PC-3 (cell line): ENCODE data around the gene VPS51. TPM values are rescaled to one million over a fixed set of nuclear protein-coding genes. Genes with fewer than 3 reads are reported as not detected.

Experiments
- ATAC-seq: fragments of 200-7000 bp; cut with Tn5 transposase; 2 replicates; pipeline ENCODE4 v1.9.1; 2020; ENCODE audit warnings: mild to moderate bottlenecking, moderate library complexity
- BruUV-seq: library from RNA; stranded (reverse); fragments of 400-500 nt; replicated peaks from 2 replicates; lab custom pipeline; 2021; lab: Mats Ljungman, UMichigan
- CTCF ChIA-PET: fragments of 300-600 bp; sonication (Branson Sonifier 250); formaldehyde crosslinking; loops from one replicate; lab custom pipeline; 2022; ENCODE audit warnings: antibody characterized with exemption; lab: Charles Lee
- POLR2A ChIA-PET: fragments of 300-600 bp; sonication (Branson Sonifier 250); formaldehyde crosslinking; loops from one replicate; lab custom pipeline; 2022; ENCODE audit warnings: antibody characterized with exemption; ENCODE audit not compliant: unreplicated experiment; lab: Charles Lee
- DNase-seq: peaks from one replicate; pipeline ENCODE4 v3.0.0-alpha.2; 2015
- H2AFZ ChIP-seq: fragments of 300-600 bp; sonication (generic); 2 replicates; pipeline ENCODE4 v1.6.0; 2016; ENCODE audit warnings: antibody characterized with exemption, low read length
- H3F3A ChIP-seq: fragments of 300-600 bp; sonication (generic); one replicate; pipeline ENCODE4 v1.6.0; 2017; ENCODE audit warnings: antibody characterized with exemption, low read length, control low read depth, mild to moderate bottlenecking; ENCODE audit not compliant: unreplicated experiment
- H3K27ac ChIP-seq: fragments of 300-600 bp; sonication (generic); 2 replicates; pipeline ENCODE4 v1.5.1; 2016; ENCODE audit warnings: mild to moderate bottlenecking, low read length
- H3K27me3 ChIP-seq: fragments of 300-600 bp; sonication (generic); 2 replicates; pipeline ENCODE4 v1.6.1; 2016; ENCODE audit warnings: low read length, mixed read lengths
- H3K36me3 ChIP-seq: fragments of 300-600 bp; sonication (generic); 2 replicates; pipeline ENCODE4 v1.6.1; 2016; ENCODE audit warnings: low read depth, mixed run types, low read length, mixed read lengths
- H3K4me1 ChIP-seq: fragments of 300-600 bp; sonication (generic); 2 replicates; pipeline ENCODE4 v1.5.1; 2016; ENCODE audit warnings: low read length; ENCODE audit not compliant: insufficient read depth
- H3K4me2 ChIP-seq: fragments of 300-600 bp; sonication (generic); 2 replicates; pipeline ENCODE4 v1.6.0; 2016; ENCODE audit warnings: low read length
- H3K4me3 ChIP-seq: fragments of 300-600 bp; sonication (generic); 2 replicates; pipeline ENCODE4 v1.5.1; 2016; ENCODE audit warnings: mild to moderate bottlenecking, low read length, mixed read lengths
- H3K79me2 ChIP-seq: fragments of 300-600 bp; sonication (generic); 2 replicates; pipeline ENCODE4 v1.6.1; 2017; ENCODE audit warnings: low read length, mixed read lengths
- H3K9ac ChIP-seq: fragments of 300-600 bp; sonication (generic); 2 replicates; pipeline ENCODE4 v1.6.0; 2016; ENCODE audit warnings: mild to moderate bottlenecking, low read length
- H3K9me2 ChIP-seq: fragments of 300-600 bp; sonication (generic); replicated peaks from 2 replicates; pipeline ENCODE4 v1.6.1; 2016; ENCODE audit warnings: mixed run types, low read length, mixed read lengths
- H3K9me3 ChIP-seq: fragments of 300-600 bp; sonication (generic); 2 replicates; pipeline ENCODE4 v1.6.1; 2016; ENCODE audit warnings: low read length, mixed read lengths
- H4K20me1 ChIP-seq: fragments of 300-600 bp; sonication (generic); 2 replicates; pipeline ENCODE4 v1.6.1; 2016; ENCODE audit warnings: low read length, mixed read lengths
- EZH2 ChIP-seq: fragments of 300-600 bp; sonication (generic); IDR thresholded peaks from one replicate; pipeline ENCODE4 v1.6.1; 2017; ENCODE audit warnings: antibody characterized with exemption, mild to moderate bottlenecking, low read length; ENCODE audit not compliant: unreplicated experiment
- EZH2phosphoT487 ChIP-seq: fragments of 300-600 bp; sonication (generic); IDR thresholded peaks from 2 replicates; pipeline ENCODE4 v1.6.1; 2018; ENCODE audit warnings: mild to moderate bottlenecking, antibody characterized with exemption, low read length, borderline replicate concordance
- intact Hi-C: fragments of 100-400 bp; cut with micrococcal nuclease; formaldehyde crosslinking; loops from 2 replicates; pipeline ENCODE4 v1.9.0; 2023
- total RNA-seq: library from RNA; depleted of rRNA; stranded (reverse); fragments of >200 nt; gene quantifications from 2 replicates; pipeline ENCODE4 v1.2.3, GENCODE V29; 2014
- TF ChIP-seq, protein P1 (sequence below): fragments of 300-600 bp; sonication (generic); conservative IDR thresholded peaks from 2 replicates; pipeline ENCODE4 v1.5.1; 2017; ENCODE audit warnings: antibody characterized with exemption, low read depth, mild to moderate bottlenecking, low read length

The VPS51 gene
- total RNA-seq, 1 experiment from 2014 or later: 414 TPM

DNA sequence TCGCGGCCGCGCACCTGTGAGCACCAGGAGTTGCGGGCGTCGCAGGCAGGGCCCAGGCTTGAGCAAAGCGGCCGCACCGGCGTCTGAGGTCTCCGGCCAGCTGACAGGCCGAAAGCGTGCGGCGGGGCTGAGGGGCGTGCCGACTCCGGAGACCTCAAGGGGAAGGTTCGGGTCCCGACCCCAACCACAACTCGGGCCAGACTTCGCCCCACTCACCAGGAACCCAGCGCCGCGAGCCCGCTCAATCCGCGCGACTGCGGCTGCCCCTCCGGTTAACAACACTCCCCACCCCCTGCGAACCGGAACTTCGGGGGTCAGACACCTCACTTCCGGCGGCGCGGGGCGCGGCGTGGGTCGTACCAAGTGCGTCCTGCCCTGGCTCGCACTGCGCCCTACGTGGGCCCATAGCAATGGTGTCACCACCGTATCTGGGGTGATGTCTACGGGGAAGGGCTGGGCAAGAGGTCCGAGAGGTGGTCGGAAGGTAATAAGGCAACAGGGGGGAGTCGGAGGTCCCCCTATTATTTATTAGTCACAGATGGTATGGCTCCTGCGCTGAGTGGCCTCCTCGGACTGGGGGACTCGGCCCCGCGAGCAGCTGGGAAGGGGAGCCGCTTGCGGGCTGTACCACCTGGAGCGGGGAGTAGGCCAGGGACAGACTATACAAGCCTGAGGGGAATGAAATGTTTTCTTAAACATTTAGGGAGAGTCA is 38.4 kb downstream of the VPS51 start, which contains the start of gene SYVN1:
TSS of gene SYVN1 (minus strand) at position 280 of the 712 bp plus-strand sequence. CDS start 918 bp downstream, outside the sequence.
- no TSS peak for BruUV-seq
- ChIA-PET CTCF (interaction anchor here (0.6 to 1.1 kb wide), 2 partner anchors 47 to 120 kb away, joined by 3 to 4 read pairs; partner anchors contain the start of gene CAPN1), POLR2A (interaction anchor here (0.6 to 1.8 kb wide), 4 partner anchors 9 to 48 kb away, joined by 3 to 24 read pairs (median 10); partner anchors contain the start of genes CAPN1, FAU and MRPL49)
- H3K4me1 ChIP-seq: peaks cover 16% of the 10 kb centered on the region
- peaks cover 35% of the 10 kb centered on the region for H3K79me2 ChIP-seq
- H3K36me3 ChIP-seq: peaks cover 26% of the 10 kb centered on the region; the same call in 1 of the 2 replicates
- H2AFZ ChIP-seq: peak within 1 kb of the TSS; percentile 87
- peak; percentile 70 for ATAC-seq
- no peaks in the 10 kb centered on the region for H3K9me2 ChIP-seq
- peak within 1 kb of the TSS; percentile 95 for H3K27ac ChIP-seq
- no peaks in the 10 kb centered on the region for H3K27me3 ChIP-seq
- peak within 1 kb of the TSS; percentile 96 for H3K4me2 ChIP-seq
- peak within 1 kb of the TSS; percentile 90 for H3K4me3 ChIP-seq
- H3K9ac ChIP-seq: peak within 1 kb of the TSS; percentile 98
- intact Hi-C loops: no loop called here
- no peaks in the 10 kb centered on the region for H3F3A ChIP-seq
- peak; percentile 89 for DNase-seq
- TF ChIP-seq EZH2 (no peak), EZH2phosphoT487 (no peak)
- TF ChIP-seq, protein P1, sequence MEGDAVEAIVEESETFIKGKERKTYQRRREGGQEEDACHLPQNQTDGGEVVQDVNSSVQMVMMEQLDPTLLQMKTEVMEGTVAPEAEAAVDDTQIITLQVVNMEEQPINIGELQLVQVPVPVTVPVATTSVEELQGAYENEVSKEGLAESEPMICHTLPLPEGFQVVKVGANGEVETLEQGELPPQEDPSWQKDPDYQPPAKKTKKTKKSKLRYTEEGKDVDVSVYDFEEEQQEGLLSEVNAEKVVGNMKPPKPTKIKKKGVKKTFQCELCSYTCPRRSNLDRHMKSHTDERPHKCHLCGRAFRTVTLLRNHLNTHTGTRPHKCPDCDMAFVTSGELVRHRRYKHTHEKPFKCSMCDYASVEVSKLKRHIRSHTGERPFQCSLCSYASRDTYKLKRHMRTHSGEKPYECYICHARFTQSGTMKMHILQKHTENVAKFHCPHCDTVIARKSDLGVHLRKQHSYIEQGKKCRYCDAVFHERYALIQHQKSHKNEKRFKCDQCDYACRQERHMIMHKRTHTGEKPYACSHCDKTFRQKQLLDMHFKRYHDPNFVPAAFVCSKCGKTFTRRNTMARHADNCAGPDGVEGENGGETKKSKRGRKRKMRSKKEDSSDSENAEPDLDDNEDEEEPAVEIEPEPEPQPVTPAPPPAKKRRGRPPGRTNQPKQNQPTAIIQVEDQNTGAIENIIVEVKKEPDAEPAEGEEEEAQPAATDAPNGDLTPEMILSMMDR: no peak
- no peaks in the 10 kb centered on the region for H3K9me3 ChIP-seq
- H4K20me1 ChIP-seq: no peaks in the 10 kb centered on the region; the same call in 1 of the 2 replicates

DNA sequence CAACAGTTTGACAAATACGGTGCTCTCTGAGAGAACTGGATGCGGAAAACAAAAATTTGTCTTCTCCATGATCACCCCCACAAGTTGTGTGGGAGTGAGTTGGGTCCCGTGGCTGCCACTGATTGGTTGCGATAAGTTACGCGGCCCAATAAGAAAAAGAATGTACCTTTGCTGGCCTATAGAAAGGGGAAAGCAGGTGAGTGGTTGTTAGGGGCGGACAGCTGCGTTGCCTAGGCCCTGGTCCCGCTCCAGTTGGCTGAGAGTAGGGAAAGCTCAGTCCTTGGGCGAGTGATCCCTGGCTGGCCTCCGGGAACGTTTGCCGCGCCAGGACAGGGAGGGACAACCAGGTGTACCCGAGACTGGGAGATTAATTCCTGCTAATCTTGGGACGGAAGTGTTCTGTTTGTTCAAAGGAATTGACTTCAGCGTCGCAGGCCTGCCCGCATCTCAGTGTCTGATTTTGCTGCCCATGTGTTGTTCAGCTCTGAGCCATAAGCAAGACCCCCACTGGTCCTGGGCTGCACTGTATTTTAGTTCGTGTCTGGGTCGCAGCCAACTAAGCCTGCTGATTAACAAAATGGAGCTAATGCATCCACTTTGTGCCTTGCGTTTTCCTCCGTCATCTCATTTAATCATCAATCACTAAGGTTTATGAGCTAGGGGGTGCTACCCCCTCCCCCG is 39.1 kb downstream of the VPS51 start:
- H3K4me2 ChIP-seq: peak overlapping the region; percentile 96
- 0 out of 2 replicates have a peak, but pooled peaks cover 2% of the 10 kb centered on the region for H3K27me3 ChIP-seq
- no peaks in the 10 kb centered on the region for H3F3A ChIP-seq
- H3K27ac ChIP-seq: peak overlapping the region; percentile 95
- peak overlapping the region; percentile 90 for H3K4me3 ChIP-seq
- H3K9ac ChIP-seq: peak overlapping the region; percentile 98
- H3K9me3 ChIP-seq: no peaks in the 10 kb centered on the region
- H3K79me2 ChIP-seq: peaks cover 35% of the 10 kb centered on the region
- ATAC-seq (peak; percentile 91), DNase-seq (peak; percentile 99)
- ChIA-PET POLR2A (interaction anchor here (0.6 to 1.8 kb wide), 8 partner anchors 9 to 64 kb away, joined by 3 to 24 read pairs (median 4); partner anchors contain the start of genes CAPN1, FAU and MRPL49), CTCF (interaction anchor here (0.6 to 1.1 kb wide), 3 partner anchors 46 to 793 kb away, joined by 3 to 4 read pairs (median 4); partner anchors contain the start of gene CAPN1)
- intact Hi-C loops: loop anchor here (1.0 kb wide), 2 partner anchors 13 to 47 kb away; partner anchors contain the start of genes FAU and MRPL49
- H3K4me1 ChIP-seq: peaks cover 16% of the 10 kb centered on the region
- TSS peak; percentile 84 for BruUV-seq
- no peaks in the 10 kb centered on the region; the same call in 1 of the 2 replicates for H4K20me1 ChIP-seq
- H3K36me3 ChIP-seq: peaks cover 22% of the 10 kb centered on the region; the same call in 1 of the 2 replicates
- no peaks in the 10 kb centered on the region for H3K9me2 ChIP-seq
- TF ChIP-seq EZH2 (no peak), EZH2phosphoT487 (no peak)
- TF ChIP-seq, protein P1: no peak
- peak overlapping the region; percentile 87 for H2AFZ ChIP-seq
